ENCODE results near the gene RIC8B.

DNA sequence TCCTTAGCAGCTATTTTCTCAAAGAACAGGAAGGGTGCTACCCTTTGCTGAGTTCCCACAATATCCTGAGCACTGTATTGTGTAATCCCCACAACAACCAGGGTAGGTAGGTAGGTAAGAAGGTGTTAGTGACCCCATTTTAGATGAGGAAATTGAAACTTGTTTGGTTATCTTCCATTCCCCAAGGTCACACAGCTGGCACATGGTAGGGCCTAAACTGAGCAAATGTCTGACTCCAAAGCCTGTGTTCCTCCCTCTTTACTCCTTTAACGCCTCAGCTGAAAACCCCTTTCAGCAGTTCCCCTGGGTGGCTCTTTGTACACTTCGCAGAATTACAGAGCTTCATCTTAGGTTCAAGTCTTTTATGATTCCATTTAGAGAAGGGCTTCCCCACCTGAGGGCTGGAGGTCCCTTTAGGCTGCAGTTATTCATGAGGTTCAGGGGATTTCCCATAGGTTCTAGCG is 26.5 kb upstream of the RIC8B start:
- TF ChIP-seq CTCF (IDR thresholded peaks at IDR 0.05) = no peak
- TF ChIP-seq EP300 (IDR thresholded peaks at IDR 0.05) = no peak
- no peak for TF ChIP-seq POLR2A (IDR thresholded peaks at IDR 0.05)
- TF ChIP-seq POLR2AphosphoS5 (IDR thresholded peaks at IDR 0.05) = no peak

Measured in suprapubic skin (tissue), 4 donors.